ENCODE results near the gene PCDH9. TPM values are rescaled to one million over a fixed set of nuclear protein-coding genes. Genes with fewer than 3 reads are reported as not detected.

The PCDH9 gene
- total and polyA plus RNA-seq, 2 of the 4 experiments (the other 2 are of a cell fraction): 2.2 to 10.2 TPM

GRCh38 chr13:66313413-66313812 is 916.7 kb downstream of the PCDH9 start:
- Histone ChIP-seq H3K14ac (replicated peaks; ENCODE audit: low read depth, low read length) (no peak overlapping the region), H2BK20ac (ENCODE audit: low read depth, low read length) (no peak overlapping the region), H3K4me1 (ENCODE audit: control insufficient read depth, insufficient read depth, low read length) (no peaks in the 10 kb centered on the region), H3K27me3 (ENCODE audit: control insufficient read depth, insufficient read depth, low read length) (no peaks in the 10 kb centered on the region), H4K8ac (ENCODE audit: low read depth in 2 of 2, low read length in 2 of 2) (no peak overlapping the region), H2BK120ac (ENCODE audit: low read depth, low read length) (no peak overlapping the region), H3K9me1 (ENCODE audit: insufficient read depth, low read length) (no peaks in the 10 kb centered on the region), H4K91ac (ENCODE audit: insufficient read depth, low read depth, low read length) (no peak overlapping the region), H3K9ac (ENCODE audit: low read depth, low read length) (no peak overlapping the region), H2AK9ac (replicated peaks; ENCODE audit: low read depth, low read length, poor library complexity) (no peak overlapping the region), H3K36me3 (ENCODE audit: control insufficient read depth, insufficient read depth, low read length) (no peaks in the 10 kb centered on the region), H3K4me3 (ENCODE audit: insufficient read depth, low read depth, low read length) (no peak overlapping the region), H3K9me3 (ENCODE audit: control insufficient read depth, insufficient read depth, low read length) (no peaks in the 10 kb centered on the region), H3K79me1 (ENCODE audit: low read depth in 1 of 2, low read length in 2 of 2) (no peaks in the 10 kb centered on the region), H2AFZ (replicated peaks; ENCODE audit: low read length, poor library complexity) (no peak overlapping the region), H3K4me2 (ENCODE audit: low read depth, low read length) (no peak overlapping the region), H3K56ac (ENCODE audit: extremely low read depth, insufficient read depth, low read length) (no peak overlapping the region), H3K23ac (ENCODE audit: low read depth, low read length) (no peak overlapping the region), H3K18ac (ENCODE audit: low read depth, low read length) (no peak overlapping the region), H2AK5ac (ENCODE audit: low read depth, low read length) (no peak overlapping the region), H4K5ac (ENCODE audit: low read depth, low read length) (no peak overlapping the region), H2BK5ac (ENCODE audit: low read depth, low read length, poor library complexity, severe bottlenecking) (no peak overlapping the region), H4K20me1 (ENCODE audit: insufficient read depth, low read length) (no peaks in the 10 kb centered on the region), H3K4ac (ENCODE audit: low read depth, low read length) (peak overlapping the region; percentile 35; the same call in 1 of the 2 replicates), H2BK15ac (ENCODE audit: low read depth, low read length) (no peak overlapping the region), H3K27ac (ENCODE audit: insufficient read depth, low read length) (no peak overlapping the region)
- DNase-seq (no peak), ATAC-seq (ENCODE audit: low read depth) (no peak)
- POLR2A ChIA-PET (ENCODE audit: unreplicated experiment): no interaction called here
- dilution Hi-C loops (cut with HindIII; ENCODE audit: low sequenced_read_pairs, unreplicated experiment): no loop called here
- CTCF ChIA-PET: no interaction called here
- intact Hi-C loops (cut with micrococcal nuclease): no loop called here
- no peak for TF ChIP-seq CHD1 (IDR thresholded peaks at IDR 0.05; ENCODE audit: low read depth, low read length)
- TF ChIP-seq CEBPB (IDR thresholded peaks at IDR 0.05; ENCODE audit: low read depth, low read length): 0 out of 2 replicates have a peak, but pooled peaks have one; percentile 11
- in situ Hi-C loops (cut with MboI; ENCODE audit: low sequenced_read_pairs): no loop called here
- WGBS, 2 experiments (ENCODE audit: extremely low coverage in 2 of 2, insufficient read length in 1 of 2): no CpG with 5 or more reads among the region's 3 CpGs
- no TSS peak for BruUV-seq (replicated peaks)

Measured in IMR-90 (cell line).